ENCODE results near the gene ZFP57. TPM values are rescaled to one million over a fixed set of nuclear protein-coding genes. Genes with fewer than 3 reads are reported as not detected.

The ZFP57 gene
- total RNA-seq, 1 donor from 2014 or later = 0.50 TPM

DNA sequence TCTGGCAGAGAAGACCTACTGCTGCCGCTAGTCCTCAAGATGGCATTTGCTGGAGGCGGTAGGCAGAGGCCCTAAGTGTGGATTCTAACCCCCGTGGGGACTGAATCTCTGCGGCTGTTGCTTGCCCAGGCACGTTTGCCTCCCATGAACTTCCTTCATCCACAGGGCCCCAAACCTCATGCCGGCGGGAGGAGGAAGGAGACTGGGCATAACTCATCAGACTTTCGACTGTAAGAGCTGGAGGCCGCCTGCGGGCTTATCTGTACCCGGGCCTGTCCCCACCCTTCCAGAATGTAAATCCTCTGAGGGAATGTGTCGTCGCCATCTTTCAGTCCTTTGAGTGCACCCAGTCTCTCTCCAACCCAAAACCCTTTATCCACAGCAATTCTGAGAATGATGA, 990 bp downstream of the ZFP57 start:
- FAIRE-seq = no peak
- H3K4me1 Mint-ChIP-seq (ENCODE audit: low read depth, unreplicated experiment) = peaks cover 16% of the 10 kb centered on the region
- no peak for TF ChIP-seq EZH2 (IDR thresholded peaks at IDR 0.05; ENCODE audit: insufficient read depth, low read length)
- TF ChIP-seq, protein P1, sequence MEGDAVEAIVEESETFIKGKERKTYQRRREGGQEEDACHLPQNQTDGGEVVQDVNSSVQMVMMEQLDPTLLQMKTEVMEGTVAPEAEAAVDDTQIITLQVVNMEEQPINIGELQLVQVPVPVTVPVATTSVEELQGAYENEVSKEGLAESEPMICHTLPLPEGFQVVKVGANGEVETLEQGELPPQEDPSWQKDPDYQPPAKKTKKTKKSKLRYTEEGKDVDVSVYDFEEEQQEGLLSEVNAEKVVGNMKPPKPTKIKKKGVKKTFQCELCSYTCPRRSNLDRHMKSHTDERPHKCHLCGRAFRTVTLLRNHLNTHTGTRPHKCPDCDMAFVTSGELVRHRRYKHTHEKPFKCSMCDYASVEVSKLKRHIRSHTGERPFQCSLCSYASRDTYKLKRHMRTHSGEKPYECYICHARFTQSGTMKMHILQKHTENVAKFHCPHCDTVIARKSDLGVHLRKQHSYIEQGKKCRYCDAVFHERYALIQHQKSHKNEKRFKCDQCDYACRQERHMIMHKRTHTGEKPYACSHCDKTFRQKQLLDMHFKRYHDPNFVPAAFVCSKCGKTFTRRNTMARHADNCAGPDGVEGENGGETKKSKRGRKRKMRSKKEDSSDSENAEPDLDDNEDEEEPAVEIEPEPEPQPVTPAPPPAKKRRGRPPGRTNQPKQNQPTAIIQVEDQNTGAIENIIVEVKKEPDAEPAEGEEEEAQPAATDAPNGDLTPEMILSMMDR (IDR thresholded peaks at IDR 0.05; ENCODE audit: insufficient read depth, low read depth, low read length) = no peak
- H3K4me3 ChIP-seq (ENCODE audit: insufficient read depth, low read depth, low read length) = no peak overlapping the region
- no peak overlapping the region for H3K9ac ChIP-seq (ENCODE audit: low read length)
- no peak overlapping the region for H3K4me3 Mint-ChIP-seq (ENCODE audit: unreplicated experiment)
- H3K9me3 ChIP-seq (ENCODE audit: insufficient read depth, low read depth, low read length) = no peaks in the 10 kb centered on the region
- no peaks in the 10 kb centered on the region for H3K36me3 Mint-ChIP-seq (ENCODE audit: low read depth, unreplicated experiment)
- H3K36me3 ChIP-seq (ENCODE audit: insufficient read depth, low read length) = no peaks in the 10 kb centered on the region
- H3K4me2 ChIP-seq (ENCODE audit: low read length) = no peak overlapping the region
- no peaks in the 10 kb centered on the region for H3K27me3 ChIP-seq (ENCODE audit: insufficient read depth, low read length)
- no peak overlapping the region for H2AFZ ChIP-seq (ENCODE audit: low read depth, low read length)
- no peaks in the 10 kb centered on the region for H4K20me1 ChIP-seq (ENCODE audit: insufficient read depth, low read length)
- no peaks in the 10 kb centered on the region for H3K27me3 Mint-ChIP-seq (ENCODE audit: low read depth, unreplicated experiment)
- no peak overlapping the region for H3K27ac Mint-ChIP-seq (ENCODE audit: unreplicated experiment)
- no peaks in the 10 kb centered on the region for H3K79me2 ChIP-seq (ENCODE audit: insufficient read depth, low read length)
- no peak overlapping the region for H3K27ac ChIP-seq (ENCODE audit: low read depth, low read length)
- H3K4me1 ChIP-seq (ENCODE audit: insufficient read depth, low read length) = no peaks in the 10 kb centered on the region
- H3K9me3 Mint-ChIP-seq (ENCODE audit: unreplicated experiment) = no peaks in the 10 kb centered on the region
- DNase-seq (ENCODE audit: low read depth) = no peak

DNA sequence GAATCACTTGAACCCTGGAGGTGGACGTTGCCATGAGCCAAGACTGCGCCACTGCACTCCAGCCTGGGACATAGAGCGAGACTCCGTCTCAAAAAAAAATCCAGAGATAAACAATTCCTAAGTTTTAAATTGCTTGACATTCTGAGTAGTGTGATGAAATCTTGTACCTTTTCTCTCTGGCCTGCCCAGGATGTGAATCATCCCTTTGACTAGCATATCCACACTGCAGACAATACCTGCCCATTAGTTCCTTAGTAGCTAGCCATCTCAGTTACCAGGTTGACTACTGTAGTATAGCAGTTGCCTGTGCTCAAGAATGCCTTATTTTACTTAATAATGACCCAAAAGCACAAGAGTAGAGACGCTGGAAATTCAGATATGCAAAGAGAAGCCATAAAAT, 2.8 kb downstream of the ZFP57 start:
- no peak overlapping the region for H3K4me2 ChIP-seq (ENCODE audit: low read length)
- no peak overlapping the region for H3K4me3 ChIP-seq (ENCODE audit: insufficient read depth, low read depth, low read length)
- H3K79me2 ChIP-seq (ENCODE audit: insufficient read depth, low read length) = no peaks in the 10 kb centered on the region
- H3K27ac ChIP-seq (ENCODE audit: low read depth, low read length) = no peak overlapping the region
- no peaks in the 10 kb centered on the region for H4K20me1 ChIP-seq (ENCODE audit: insufficient read depth, low read length)
- Mint-ChIP-seq H3K9me3 (ENCODE audit: unreplicated experiment) (no peaks in the 10 kb centered on the region), H3K36me3 (ENCODE audit: low read depth, unreplicated experiment) (no peaks in the 10 kb centered on the region), H3K27me3 (ENCODE audit: low read depth, unreplicated experiment) (no peaks in the 10 kb centered on the region), H3K27ac (ENCODE audit: unreplicated experiment) (no peak overlapping the region), H3K4me3 (ENCODE audit: unreplicated experiment) (no peak overlapping the region), H3K4me1 (ENCODE audit: low read depth, unreplicated experiment) (peaks cover 16% of the 10 kb centered on the region)
- no peaks in the 10 kb centered on the region for H3K36me3 ChIP-seq (ENCODE audit: insufficient read depth, low read length)
- no peaks in the 10 kb centered on the region for H3K9me3 ChIP-seq (ENCODE audit: insufficient read depth, low read depth, low read length)
- FAIRE-seq (no peak), DNase-seq (ENCODE audit: low read depth) (no peak)
- H3K4me1 ChIP-seq (ENCODE audit: insufficient read depth, low read length) = no peaks in the 10 kb centered on the region
- H3K27me3 ChIP-seq (ENCODE audit: insufficient read depth, low read length) = no peaks in the 10 kb centered on the region
- H3K9ac ChIP-seq (ENCODE audit: low read length) = no peak overlapping the region
- TF ChIP-seq, protein P1 (IDR thresholded peaks at IDR 0.05; ENCODE audit: insufficient read depth, low read depth, low read length) = no peak
- TF ChIP-seq EZH2 (IDR thresholded peaks at IDR 0.05; ENCODE audit: insufficient read depth, low read length) = no peak
- H2AFZ ChIP-seq (ENCODE audit: low read depth, low read length) = no peak overlapping the region

GRCh38 chr6:29676981-29677601, 3.9 kb downstream of the ZFP57 start:
- H4K20me1 ChIP-seq (ENCODE audit: insufficient read depth, low read length) = no peaks in the 10 kb centered on the region
- no peak overlapping the region for H2AFZ ChIP-seq (ENCODE audit: low read depth, low read length)
- H3K4me3 ChIP-seq (ENCODE audit: insufficient read depth, low read depth, low read length) = no peak overlapping the region
- Mint-ChIP-seq H3K36me3 (ENCODE audit: low read depth, unreplicated experiment) (no peaks in the 10 kb centered on the region), H3K4me1 (ENCODE audit: low read depth, unreplicated experiment) (peaks cover 16% of the 10 kb centered on the region), H3K4me3 (ENCODE audit: unreplicated experiment) (no peak overlapping the region), H3K9me3 (ENCODE audit: unreplicated experiment) (no peaks in the 10 kb centered on the region), H3K27ac (ENCODE audit: unreplicated experiment) (peak overlapping the region; percentile 16), H3K27me3 (ENCODE audit: low read depth, unreplicated experiment) (no peaks in the 10 kb centered on the region)
- H3K27me3 ChIP-seq (ENCODE audit: insufficient read depth, low read length) = no peaks in the 10 kb centered on the region
- H3K27ac ChIP-seq (ENCODE audit: low read depth, low read length) = no peak overlapping the region
- no peaks in the 10 kb centered on the region for H3K9me3 ChIP-seq (ENCODE audit: insufficient read depth, low read depth, low read length)
- no peak for DNase-seq (ENCODE audit: low read depth)
- no peak overlapping the region for H3K4me2 ChIP-seq (ENCODE audit: low read length)
- no peaks in the 10 kb centered on the region for H3K79me2 ChIP-seq (ENCODE audit: insufficient read depth, low read length)
- no peaks in the 10 kb centered on the region for H3K4me1 ChIP-seq (ENCODE audit: insufficient read depth, low read length)
- no peak overlapping the region for H3K9ac ChIP-seq (ENCODE audit: low read length)
- no peak for TF ChIP-seq EZH2 (IDR thresholded peaks at IDR 0.05; ENCODE audit: insufficient read depth, low read length)
- TF ChIP-seq, protein P1 (IDR thresholded peaks at IDR 0.05; ENCODE audit: insufficient read depth, low read depth, low read length) = no peak
- no peaks in the 10 kb centered on the region for H3K36me3 ChIP-seq (ENCODE audit: insufficient read depth, low read length)
- FAIRE-seq = no peak

Measured in astrocyte (in vitro differentiated cells and primary cell).